OCI-LY7 (cell line): ENCODE measurements around the gene TMEM217. TPM values are rescaled to one million over a fixed set of nuclear protein-coding genes. Genes with fewer than 3 reads are reported as not detected.

Source experiments
- BruUV-seq: library from RNA; stranded (reverse); fragments of 400-500 nt; replicated peaks from 2 replicates; lab custom pipeline; 2021; lab: Mats Ljungman, UMichigan
- CTCF ChIA-PET: fragments of 300-600 bp; sonication (Branson Sonifier 250); formaldehyde crosslinking; loops from one replicate; lab custom pipeline; 2022; ENCODE audit warnings: antibody characterized with exemption; ENCODE audit not compliant: unreplicated experiment; lab: Charles Lee
- POLR2A ChIA-PET: fragments of 300-600 bp; sonication (Branson Sonifier 250); formaldehyde crosslinking; loops from one replicate; lab custom pipeline; 2022; ENCODE audit warnings: antibody characterized with exemption; lab: Charles Lee
- DNase-seq: peaks from one replicate; pipeline ENCODE4 v3.0.0-alpha.2; 2015; ENCODE audit warnings: low spot score
- H2AFZ ChIP-seq: fragments of 200-600 bp; sonication (generic), shearing (Covaris generic); 2 replicates; pipeline ENCODE4 v1.6.1; 2014; ENCODE audit warnings: mild to moderate bottlenecking, antibody characterized with exemption, low read length, moderate library complexity
- H3K27ac ChIP-seq: fragments of 200-600 bp; sonication (generic); 2 replicates; pipeline ENCODE4 v1.5.1; 2014; ENCODE audit warnings: mixed run types, low read depth, mild to moderate bottlenecking, moderate library complexity, low read length, inconsistent platforms; ENCODE audit not compliant: poor library complexity, severe bottlenecking
- H3K36me3 ChIP-seq: fragments of 200-600 bp; sonication (generic); 2 replicates; pipeline ENCODE4 v1.6.1; 2014; ENCODE audit warnings: mild to moderate bottlenecking, antibody characterized with exemption, low read length, moderate library complexity, mixed read lengths; ENCODE audit not compliant: insufficient read depth
- H3K4me1 ChIP-seq: fragments of 200-600 bp; sonication (generic); 2 replicates; pipeline ENCODE4 v1.5.1; 2014; ENCODE audit warnings: mild to moderate bottlenecking, low read length; ENCODE audit not compliant: insufficient read depth, poor library complexity, severe bottlenecking
- H3K4me2 ChIP-seq: fragments of 200-600 bp; sonication (generic); 2 replicates; pipeline ENCODE4 v1.6.1; 2014; ENCODE audit warnings: mild to moderate bottlenecking, low read length
- H3K4me3 ChIP-seq: fragments of 200-600 bp; sonication (generic); 2 replicates; pipeline ENCODE4 v1.5.1; 2014; ENCODE audit warnings: mild to moderate bottlenecking, low read depth, low read length; ENCODE audit not compliant: poor library complexity, severe bottlenecking
- H3K79me2 ChIP-seq: fragments of 200-600 bp; sonication (generic); 2 replicates; pipeline ENCODE4 v1.6.1; 2016; ENCODE audit warnings: low read depth, mild to moderate bottlenecking, low read length, moderate library complexity, mixed read lengths; ENCODE audit not compliant: insufficient read depth
- H3K9me2 ChIP-seq: fragments of 200-600 bp; sonication (generic); 2 replicates; pipeline ENCODE4 v1.6.1; 2016; ENCODE audit warnings: mild to moderate bottlenecking, low read length, mixed read lengths; ENCODE audit not compliant: insufficient read depth
- H3K9me3 ChIP-seq: fragments of 200-600 bp; sonication (generic); 2 replicates; pipeline ENCODE4 v1.6.1; 2014; ENCODE audit warnings: mild to moderate bottlenecking, mixed run types, low read length, mixed read lengths
- H4K20me1 ChIP-seq: fragments of 200-600 bp; sonication (generic); 2 replicates; pipeline ENCODE4 v1.6.1; 2014; ENCODE audit warnings: mild to moderate bottlenecking, antibody characterized with exemption, low read length, moderate library complexity, mixed read lengths; ENCODE audit not compliant: insufficient read depth
- CTCF ChIP-seq: fragments of 200-600 bp; sonication (generic); conservative IDR thresholded peaks from 2 replicates; pipeline ENCODE4 v1.5.1; 2014; ENCODE audit warnings: mild to moderate bottlenecking, antibody characterized with exemption, low read length, moderate library complexity, mixed read lengths
- EZH2phosphoT487 ChIP-seq: fragments of 200-600 bp; sonication (generic); IDR thresholded peaks from 2 replicates; pipeline ENCODE4 v1.6.1; 2018; ENCODE audit warnings: low read depth, borderline replicate concordance, mild to moderate bottlenecking, mixed run types, antibody characterized with exemption, low read length, moderate library complexity, mixed read lengths
- intact Hi-C: fragments of 100-400 bp; cut with micrococcal nuclease; formaldehyde crosslinking; loops from one replicate; pipeline ENCODE4 v1.10.0; 2022; ENCODE audit not compliant: unreplicated experiment
- total RNA-seq, 2 experiments: library from RNA; depleted of rRNA in 1 of 2; stranded (reverse); fragments of >200 nt in 1 of 2; shearing (Covaris generic) in 1 of 2; gene quantifications; 2 replicates each; pipeline ENCODE4 v1.2.3, GENCODE V29; 2014 to 2022

The TMEM217 gene
- total RNA-seq, 2 experiments from 2014 or later: 0.34 TPM; not detected in 1

- Histone ChIP-seq H3K79me2 (no peaks in the 10 kb centered on the region), H3K4me1 (no peaks in the 10 kb centered on the region), H4K20me1 (no peaks in the 10 kb centered on the region), H2AFZ (no peak overlapping the region), H3K9me3 (no peaks in the 10 kb centered on the region), H3K36me3 (peaks cover 50% of the 10 kb centered on the region), H3K4me3 (no peak overlapping the region), H3K27ac (no peak overlapping the region), H3K9me2 (no peaks in the 10 kb centered on the region), H3K4me2 (no peak overlapping the region)
- TF ChIP-seq CTCF (no peak), EZH2phosphoT487 (no peak)
- DNase-seq: no peak
- CTCF ChIA-PET: no interaction called here
- intact Hi-C loops: no loop called here
- POLR2A ChIA-PET: interaction anchor here (1.0 kb wide), 1 partner anchor 9 kb away, joined by 12 read pairs; no protein-coding TSS in a partner anchor
- no TSS peak for BruUV-seq
Observed at GRCh38 chr6:37282371-37282770, 24.4 kb upstream of the TMEM217 start.

GRCh38 chr6:37280162-37280887, 22.4 kb upstream of the TMEM217 start:
- Histone ChIP-seq H3K9me3 (no peaks in the 10 kb centered on the region), H3K36me3 (peaks cover 41% of the 10 kb centered on the region; the same call in 1 of the 2 replicates), H3K79me2 (no peaks in the 10 kb centered on the region), H3K4me1 (no peaks in the 10 kb centered on the region), H3K4me2 (no peak overlapping the region), H2AFZ (no peak overlapping the region), H3K9me2 (no peaks in the 10 kb centered on the region), H3K27ac (no peak overlapping the region), H4K20me1 (no peaks in the 10 kb centered on the region), H3K4me3 (no peak overlapping the region)
- POLR2A ChIA-PET: interaction anchor here (0.6 kb wide), 1 partner anchor 30 kb away, joined by 3 read pairs; no protein-coding TSS in a partner anchor
- CTCF ChIA-PET: no interaction called here
- no TSS peak for BruUV-seq
- TF ChIP-seq CTCF: no peak
- no peak for TF ChIP-seq EZH2phosphoT487
- DNase-seq: no peak
- intact Hi-C loops: no loop called here
